IMR-90 (cell line): ENCODE data around the gene LRP11. TPM values are rescaled to one million over a fixed set of nuclear protein-coding genes. Genes with fewer than 3 reads are reported as not detected.

ENCODE experiments used
- ATAC-seq: fragments of 200-7000 bp; cut with Tn5 transposase; 2 replicates; pipeline ENCODE4 v1.9.1; 2020; ENCODE audit warnings: low read depth, mild to moderate bottlenecking, moderate library complexity
- BruUV-seq: library from RNA; stranded (reverse); fragments of 400-500 nt; replicated peaks from 2 replicates; lab custom pipeline; 2021; lab: Mats Ljungman, UMichigan
- CTCF ChIA-PET: fragments of 300-600 bp; formaldehyde crosslinking; extraction: SDS; loops from one replicate; lab custom pipeline; 2021; ENCODE audit warnings: antibody characterized with exemption; lab: Yijun Ruan, JAX
- POLR2A ChIA-PET: fragments of 300-600 bp; sonication (Branson Sonifier 250); formaldehyde crosslinking; loops from one replicate; lab custom pipeline; 2022; ENCODE audit warnings: antibody characterized with exemption; ENCODE audit not compliant: unreplicated experiment; lab: Charles Lee
- DNase-seq: peaks from one replicate; pipeline ENCODE4 v3.0.0; 2013
- H2AFZ ChIP-seq: replicated peaks from 2 replicates; pipeline ENCODE3; 2013; ENCODE audit warnings: low read length, mild to moderate bottlenecking; ENCODE audit not compliant: poor library complexity
- H2AK5ac ChIP-seq: 2 replicates; pipeline ENCODE4 v1.6.1; 2013; ENCODE audit warnings: low read depth, low read length, inconsistent platforms
- H2AK9ac ChIP-seq: replicated peaks from 2 replicates; pipeline ENCODE3; 2013; ENCODE audit warnings: mild to moderate bottlenecking, low read depth, low read length, moderate library complexity; ENCODE audit not compliant: poor library complexity
- H2BK120ac ChIP-seq: 2 replicates; pipeline ENCODE4 v1.6.1; 2013; ENCODE audit warnings: low read depth, low read length, inconsistent platforms
- H2BK15ac ChIP-seq: 3 replicates; pipeline ENCODE4 v1.6.1; 2013; ENCODE audit warnings: low read depth, low read length, inconsistent platforms
- H2BK20ac ChIP-seq: 2 replicates; pipeline ENCODE4 v1.6.1; 2013; ENCODE audit warnings: low read depth, mild to moderate bottlenecking, inconsistent platforms, low read length, moderate library complexity
- H2BK5ac ChIP-seq: 2 replicates; pipeline ENCODE4 v1.6.1; 2013; ENCODE audit warnings: mild to moderate bottlenecking, low read depth, low read length, inconsistent platforms; ENCODE audit not compliant: poor library complexity, severe bottlenecking
- H3K14ac ChIP-seq: replicated peaks from 2 replicates; pipeline ENCODE4 v1.6.1; 2013; ENCODE audit warnings: low read depth, low read length, inconsistent platforms
- H3K18ac ChIP-seq: 2 replicates; pipeline ENCODE4 v1.6.1; 2013; ENCODE audit warnings: low read depth, low read length, control low read depth
- H3K23ac ChIP-seq: 2 replicates; pipeline ENCODE4 v1.6.1; 2013; ENCODE audit warnings: low read depth, low read length, inconsistent platforms
- H3K27ac ChIP-seq: 2 replicates; pipeline ENCODE4 v1.5.1; 2013; ENCODE audit warnings: mild to moderate bottlenecking, control low read depth, low read length; ENCODE audit not compliant: insufficient read depth
- H3K27me3 ChIP-seq: 2 replicates; pipeline ENCODE4 v1.6.1; 2013; ENCODE audit warnings: low read length; ENCODE audit not compliant: control insufficient read depth, insufficient read depth
- H3K36me3 ChIP-seq: 2 replicates; pipeline ENCODE4 v1.6.1; 2013; ENCODE audit warnings: low read length, mixed read lengths; ENCODE audit not compliant: control insufficient read depth, insufficient read depth
- H3K4ac ChIP-seq: 2 replicates; pipeline ENCODE4 v1.6.1; 2013; ENCODE audit warnings: low read depth, low read length, inconsistent platforms
- H3K4me1 ChIP-seq: 2 replicates; pipeline ENCODE4 v1.6.1; 2013; ENCODE audit warnings: low read length, mixed read lengths; ENCODE audit not compliant: control insufficient read depth, insufficient read depth
- H3K4me2 ChIP-seq: 2 replicates; pipeline ENCODE4 v1.6.1; 2013; ENCODE audit warnings: low read depth, mild to moderate bottlenecking, control low read depth, low read length, moderate library complexity
- H3K4me3 ChIP-seq: 2 replicates; pipeline ENCODE4 v1.5.1; 2013; ENCODE audit warnings: low read depth, mild to moderate bottlenecking, control low read depth, low read length, moderate library complexity; ENCODE audit not compliant: insufficient read depth
- H3K56ac ChIP-seq: 2 replicates; pipeline ENCODE4 v1.6.1; 2013; ENCODE audit warnings: low read length, inconsistent platforms; ENCODE audit not compliant: insufficient read depth; ENCODE audit errors: extremely low read depth
- H3K79me1 ChIP-seq, 2 experiments: 2 replicates each; pipeline ENCODE4 v1.6.1; 2013; ENCODE audit warnings: low read length in 2 of 2, inconsistent platforms in 1 of 2, low read depth in 1 of 2
- H3K9ac ChIP-seq: 2 replicates; pipeline ENCODE4 v1.6.1; 2013; ENCODE audit warnings: low read depth, low read length, control low read depth
- H3K9me1 ChIP-seq: 2 replicates; pipeline ENCODE4 v1.6.1; 2013; ENCODE audit warnings: low read length, inconsistent platforms; ENCODE audit not compliant: insufficient read depth
- H3K9me3 ChIP-seq: 2 replicates; pipeline ENCODE4 v1.6.1; 2013; ENCODE audit warnings: low read length; ENCODE audit not compliant: control insufficient read depth, insufficient read depth
- H4K20me1 ChIP-seq: 2 replicates; pipeline ENCODE4 v1.6.1; 2013; ENCODE audit warnings: low read length, inconsistent platforms; ENCODE audit not compliant: insufficient read depth
- H4K5ac ChIP-seq: 2 replicates; pipeline ENCODE4 v1.6.1; 2013; ENCODE audit warnings: mild to moderate bottlenecking, low read depth, low read length, control low read depth
- H4K8ac ChIP-seq, 2 experiments: 2 replicates each; pipeline ENCODE4 v1.6.1; 2013; ENCODE audit warnings: low read depth in 2 of 2, low read length in 2 of 2, control low read depth in 1 of 2, inconsistent platforms in 1 of 2
- H4K91ac ChIP-seq: 2 replicates; pipeline ENCODE4 v1.6.1; 2013; ENCODE audit warnings: low read depth, low read length, inconsistent platforms; ENCODE audit not compliant: insufficient read depth
- BHLHE40 ChIP-seq: fragments of 150-350 bp; IDR thresholded peaks from 2 replicates; pipeline ENCODE4 v1.6.1; 2016; ENCODE audit warnings: mild to moderate bottlenecking, low read depth, low read length
- CEBPB ChIP-seq: IDR thresholded peaks from 2 replicates; pipeline ENCODE4 v1.6.1; 2012; ENCODE audit warnings: low read depth, low read length, improper control_type of control experiment
- CHD1 ChIP-seq: IDR thresholded peaks from 2 replicates; pipeline ENCODE4 v1.6.1; 2012; ENCODE audit warnings: low read depth, low read length, improper control_type of control experiment
- ELK1 ChIP-seq: fragments of 150-350 bp; IDR thresholded peaks from 2 replicates; pipeline ENCODE4 v1.6.1; 2016; ENCODE audit warnings: low read depth, mild to moderate bottlenecking, low read length, moderate library complexity, borderline replicate concordance
- FOS ChIP-seq: fragments of 150-350 bp; IDR thresholded peaks from 2 replicates; pipeline ENCODE4 v1.6.1; 2016; ENCODE audit warnings: low read depth, low read length
- MAFK ChIP-seq: IDR thresholded peaks from 2 replicates; pipeline ENCODE4 v1.6.1; 2012; ENCODE audit warnings: low read depth, low read length, improper control_type of control experiment
- MAZ ChIP-seq: IDR thresholded peaks from 2 replicates; pipeline ENCODE4 v1.6.1; 2012; ENCODE audit warnings: low read depth, mild to moderate bottlenecking, low read length, improper control_type of control experiment, moderate library complexity, borderline replicate concordance
- MXI1 ChIP-seq: IDR thresholded peaks from 2 replicates; pipeline ENCODE4 v1.6.1; 2012; ENCODE audit warnings: low read depth, mild to moderate bottlenecking, low read length, moderate library complexity, borderline replicate concordance
- NFE2L2 ChIP-seq: fragments of 150-350 bp; IDR thresholded peaks from 2 replicates; pipeline ENCODE4 v1.6.1; 2016; ENCODE audit warnings: low read depth, mild to moderate bottlenecking, low read length
- POLR2A ChIP-seq: IDR thresholded peaks from 2 replicates; pipeline ENCODE4 v1.6.1; 2012; ENCODE audit warnings: mild to moderate bottlenecking, low read depth, low read length
- RAD21 ChIP-seq: IDR thresholded peaks from 2 replicates; pipeline ENCODE4 v1.6.1; 2012; ENCODE audit warnings: low read length, improper control_type of control experiment
- RCOR1 ChIP-seq: IDR thresholded peaks from 2 replicates; pipeline ENCODE4 v1.6.1; 2012; ENCODE audit warnings: mild to moderate bottlenecking, low read length, improper control_type of control experiment; ENCODE audit not compliant: insufficient replicate concordance
- RFX5 ChIP-seq: IDR thresholded peaks from 2 replicates; pipeline ENCODE4 v1.8.0; 2012; ENCODE audit warnings: low read depth, mild to moderate bottlenecking, low read length, moderate library complexity
- SMC3 ChIP-seq: fragments of 150-350 bp; IDR thresholded peaks from 2 replicates; pipeline ENCODE4 v1.6.1; 2016; ENCODE audit warnings: low read depth, mild to moderate bottlenecking, antibody characterized with exemption, low read length, moderate library complexity
- USF2 ChIP-seq: fragments of 150-350 bp; IDR thresholded peaks from 2 replicates; pipeline ENCODE4 v1.6.1; 2017; ENCODE audit warnings: mild to moderate bottlenecking, antibody characterized with exemption, low read length, low read depth
- WGBS, 2 experiments: methylation state at CpG; one replicate each; pipeline versions ENCODE4 v1.1.5 to v1.1.7; 2013; ENCODE audit warnings: missing lambda C conversion rate in 2 of 2; ENCODE audit not compliant: insufficient read length in 1 of 2; ENCODE audit errors: extremely low coverage in 2 of 2; 5-methylcytosine and 5-hydroxymethylcytosine counted together
- dilution Hi-C: fragments of 300-500 bp; cut with HindIII; formaldehyde crosslinking; loops from one replicate; pipeline ENCODE4 v1.14.3; 2018; ENCODE audit warnings: low sequenced_read_pairs; ENCODE audit not compliant: unreplicated experiment
- in situ Hi-C: fragments of 300-500 bp; cut with MboI; formaldehyde crosslinking; loops from 3 replicates; pipeline ENCODE4 v1.14.3; 2019; ENCODE audit warnings: low sequenced_read_pairs, inconsistent platforms, mixed read lengths
- intact Hi-C: fragments of 100-400 bp; cut with micrococcal nuclease; formaldehyde crosslinking; loops from 2 replicates; pipeline ENCODE4 v1.10.0; 2022
- polyA plus RNA-seq, 3 experiments: library from polyadenylated mRNA; depleted of rRNA; stranded (reverse); fragments of >200 nt; gene quantifications; 2 replicates each; pipeline ENCODE4 v1.2.3, GENCODE V29; 2012; ENCODE audit warnings: low replicate concordance in 1 of 3
- total RNA-seq: library from RNA; depleted of rRNA; stranded (reverse); fragments of >200 nt; gene quantifications from 2 replicates; pipeline ENCODE4 v1.2.3, GENCODE V29; 2012
- TF ChIP-seq, protein P1 (sequence below): conservative IDR thresholded peaks from 2 replicates; pipeline ENCODE4 v1.5.1; 2012; ENCODE audit warnings: mild to moderate bottlenecking, low read depth, low read length, improper control_type of control experiment

LRP11 gene
- total and polyA plus RNA-seq, 2 of the 4 experiments (the other 2 are of a cell fraction) = 48.8 to 63.8 TPM

DNA sequence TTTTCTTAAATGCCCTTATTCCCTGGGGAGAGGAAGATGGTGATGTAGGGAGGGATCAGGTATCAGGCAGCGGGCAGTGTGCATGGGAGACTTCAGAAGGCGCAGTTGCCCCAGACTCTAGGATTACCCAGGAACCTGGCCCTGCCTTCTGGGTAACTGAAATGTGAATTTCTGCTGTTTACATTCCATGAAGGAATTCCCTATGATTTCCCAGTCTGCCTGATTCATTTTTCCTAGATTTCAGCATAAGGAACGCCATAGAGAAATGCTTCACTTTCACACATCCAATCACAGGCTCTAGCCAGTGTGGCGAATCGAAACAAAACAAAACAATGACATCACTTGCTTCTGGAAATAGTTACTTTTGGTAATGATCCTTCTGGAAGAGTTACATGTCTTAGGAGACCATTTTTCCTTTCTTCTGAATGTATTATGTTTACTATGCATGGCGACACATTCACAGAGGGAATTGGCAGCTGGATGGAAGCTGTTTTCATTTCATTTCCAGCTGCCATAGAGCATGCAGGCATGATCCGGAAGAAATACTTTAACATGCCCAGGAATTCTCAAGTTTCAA lies 33.3 kb downstream of the LRP11 start:
- Histone ChIP-seq H3K23ac (no peak overlapping the region), H3K4ac (no peak overlapping the region), H3K18ac (no peak overlapping the region), H3K14ac (peak overlapping the region; percentile 28; the same call in 1 of the 2 replicates), H3K79me1 (peaks cover 11 to 22% of the 10 kb centered on the region in 2 experiments), H4K91ac (no peak overlapping the region), H3K4me2 (peak overlapping the region; percentile 46), H3K27me3 (no peaks in the 10 kb centered on the region), H4K8ac (no peak overlapping the region), H2AK5ac (no peak overlapping the region), H2BK20ac (no peak overlapping the region), H4K5ac (no peak overlapping the region), H3K9me3 (no peaks in the 10 kb centered on the region), H3K9me1 (no peaks in the 10 kb centered on the region; the same call in 1 of the 2 replicates), H3K4me1 (peaks cover 6% of the 10 kb centered on the region), H3K4me3 (no peak overlapping the region), H2BK120ac (no peak overlapping the region), H2BK15ac (no peak overlapping the region), H3K56ac (no peak overlapping the region), H4K20me1 (peaks cover 8% of the 10 kb centered on the region; the same call in 1 of the 2 replicates), H2BK5ac (peak overlapping the region; percentile 20), H3K9ac (no peak overlapping the region), H2AK9ac (no peak overlapping the region), H2AFZ (peak overlapping the region; percentile 18), H3K27ac (no peak overlapping the region; the same call in 1 of the 2 replicates), H3K36me3 (peaks cover 22% of the 10 kb centered on the region)
- BruUV-seq = no TSS peak
- CTCF ChIA-PET = no interaction called here
- intact Hi-C loops (no loop called here), in situ Hi-C loops (loop anchor here (5.0 to 25.0 kb wide), 3 partner anchors 36 to 1231 kb away; partner anchors contain the start of gene RAET1G), dilution Hi-C loops (no loop called here)
- TF ChIP-seq RAD21 = no peak
- no peak for TF ChIP-seq FOS
- TF ChIP-seq RFX5 = no peak
- TF ChIP-seq USF2 = no peak
- TF ChIP-seq RCOR1 = no peak
- no peak for TF ChIP-seq MAFK
- no peak for TF ChIP-seq POLR2A
- TF ChIP-seq, protein P1, sequence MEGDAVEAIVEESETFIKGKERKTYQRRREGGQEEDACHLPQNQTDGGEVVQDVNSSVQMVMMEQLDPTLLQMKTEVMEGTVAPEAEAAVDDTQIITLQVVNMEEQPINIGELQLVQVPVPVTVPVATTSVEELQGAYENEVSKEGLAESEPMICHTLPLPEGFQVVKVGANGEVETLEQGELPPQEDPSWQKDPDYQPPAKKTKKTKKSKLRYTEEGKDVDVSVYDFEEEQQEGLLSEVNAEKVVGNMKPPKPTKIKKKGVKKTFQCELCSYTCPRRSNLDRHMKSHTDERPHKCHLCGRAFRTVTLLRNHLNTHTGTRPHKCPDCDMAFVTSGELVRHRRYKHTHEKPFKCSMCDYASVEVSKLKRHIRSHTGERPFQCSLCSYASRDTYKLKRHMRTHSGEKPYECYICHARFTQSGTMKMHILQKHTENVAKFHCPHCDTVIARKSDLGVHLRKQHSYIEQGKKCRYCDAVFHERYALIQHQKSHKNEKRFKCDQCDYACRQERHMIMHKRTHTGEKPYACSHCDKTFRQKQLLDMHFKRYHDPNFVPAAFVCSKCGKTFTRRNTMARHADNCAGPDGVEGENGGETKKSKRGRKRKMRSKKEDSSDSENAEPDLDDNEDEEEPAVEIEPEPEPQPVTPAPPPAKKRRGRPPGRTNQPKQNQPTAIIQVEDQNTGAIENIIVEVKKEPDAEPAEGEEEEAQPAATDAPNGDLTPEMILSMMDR = no peak
- TF ChIP-seq CHD1 = no peak
- TF ChIP-seq BHLHE40 = no peak
- no peak for TF ChIP-seq MAZ
- TF ChIP-seq NFE2L2 = no peak
- TF ChIP-seq ELK1 = no peak
- TF ChIP-seq MXI1 = no peak
- no peak for TF ChIP-seq SMC3
- no peak for TF ChIP-seq CEBPB
- WGBS, 2 experiments = 71% methylated on average over 1 of the region's 7 CpGs; no CpG with 5 or more reads in 1 of the 2 experiments
- peak; percentile 85 for DNase-seq
- POLR2A ChIA-PET = no interaction called here
- ATAC-seq = peak; percentile 91
